K562 (cell line): ENCODE data around the gene GATAD1. TPM values are rescaled to one million over a fixed set of nuclear protein-coding genes. Genes with fewer than 3 reads are reported as not detected.

Experiments used
- ASH1L ChIP-seq: fragments of 450-650 bp; IDR thresholded peaks from 2 replicates; pipeline ENCODE4 v1.6.1; 2018; ENCODE audit warnings: borderline replicate concordance, mild to moderate bottlenecking, low read depth; ENCODE audit not compliant: partially characterized antibody
- CBX5 ChIP-seq: IDR thresholded peaks from 2 replicates; pipeline ENCODE4 v1.6.1; 2014; ENCODE audit warnings: low read depth, borderline replicate concordance
- CHAMP1 ChIP-seq: fragments of 450-650 bp; IDR thresholded peaks from 2 replicates; pipeline ENCODE4 v1.6.1; 2016; ENCODE audit warnings: mild to moderate bottlenecking
- CTCF ChIP-seq, 3 experiments: IDR thresholded peaks in 2 of 3; conservative IDR thresholded peaks in 1 of 3; 2 replicates each; pipeline ENCODE4 v1.5.1; 2011 to 2012; ENCODE audit warnings: low read length in 3 of 3, mild to moderate bottlenecking in 3 of 3, control low read depth in 2 of 3, improper control_type of control experiment in 1 of 3, inconsistent platforms in 1 of 3, low read depth in 1 of 3, mixed read lengths in 1 of 3, moderate library complexity in 1 of 3; ENCODE audit not compliant: insufficient read depth in 2 of 3
- FOXJ2 ChIP-seq: fragments of 200-800 bp; sonication (Bioruptor generic); IDR thresholded peaks from 2 replicates; pipeline ENCODE4 v1.6.1; 2016; ENCODE audit warnings: missing genetic modification characterization, missing compliant biosample characterization
- PCBP2 ChIP-seq: fragments of 200-400 bp; formaldehyde crosslinking; IDR thresholded peaks from 2 replicates; pipeline ENCODE4 v1.6.1; 2018; ENCODE audit warnings: low read length, low read depth, mild to moderate bottlenecking, moderate library complexity; ENCODE audit not compliant: poor library complexity, severe bottlenecking
- ZNF146 ChIP-seq: IDR thresholded peaks from one replicate; pipeline ENCODE4 v1.6.1; 2018; ENCODE audit warnings: missing compliant biosample characterization; ENCODE audit not compliant: unreplicated experiment
- ZZZ3 ChIP-seq: fragments of 450-650 bp; IDR thresholded peaks from 2 replicates; pipeline ENCODE4 v1.6.1; 2016; ENCODE audit warnings: antibody characterized with exemption, mild to moderate bottlenecking, moderate library complexity
- polyA plus RNA-seq, 8 experiments: library from polyadenylated mRNA; depleted of rRNA in 4 of 8; stranded (reverse) in 5 of 8; unstranded in 3 of 8; fragments of >200 nt; fragmentation: Nextera tagmentation in 2 of 8; fragmentation: Illumina TruSeq in 1 of 8; extraction: Ambion mirVana in 2 of 8; extraction: Trizol in 1 of 8; gene quantifications; 2 replicates each; pipeline versions ENCODE4 v1.2.1 to v1.2.3, GENCODE V29; 2011 to 2014; ENCODE audit warnings: inconsistent platforms in 1 of 8, missing spikeins in 1 of 8
- total RNA-seq, 7 experiments: library from RNA; depleted of rRNA in 6 of 7; stranded (reverse); fragments of >200 nt in 6 of 7; fragmentation: Illumina TruSeq in 2 of 7; extraction: Trizol in 2 of 7; gene quantifications; 2 replicates each; pipeline versions ENCODE4 v1.2.1 to v1.2.3, GENCODE V29; 2011 to 2021; ENCODE audit warnings: low replicate concordance in 1 of 7

The GATAD1 gene
- total and polyA plus RNA-seq, 9 of the 15 experiments (the other 6 are each of a cell fraction or from before 2014, with no cell fraction given), result 9.3 to 67.7 (median 34.3) TPM

GRCh38 chr7:92446869-92447344, 375 bp upstream of the GATAD1 start (continued):
- peak in 1 of 3 experiments; percentile 99; a peak in 1 of 6 replicates for TF ChIP-seq CTCF (IDR thresholded peaks at IDR 0.05 in 2 of 3, conservative IDR thresholded peaks at IDR 0.05 in 1 of 3; ENCODE audit: insufficient read depth in 2 of 3, low read depth in 1 of 3, low read length in 3 of 3)
- peak; percentile 14 for TF ChIP-seq ASH1L
- no peak for TF ChIP-seq CBX5
- no peak for TF ChIP-seq PCBP2
- TF ChIP-seq ZZZ3, result 0 out of 2 replicates have a peak, but pooled peaks have one; percentile 23
- peak; percentile 4 for TF ChIP-seq ZNF146 (CRISPR knock-in tag)
- TF ChIP-seq FOXJ2, result 0 out of 2 replicates have a peak, but pooled peaks have one; percentile 37
- TF ChIP-seq CHAMP1, result peak; percentile 57; the same call in 1 of the 2 replicates
